Endothelial cell of umbilical vein (primary cell): ENCODE data around the gene GGACT. TPM values are rescaled to one million over a fixed set of nuclear protein-coding genes. Genes with fewer than 3 reads are reported as not detected.

ENCODE experiments used
- BruUV-seq: library from RNA; stranded (reverse); fragments of 400-500 nt; replicated peaks from 2 replicates; lab custom pipeline; 2021; lab: Mats Ljungman, UMichigan
- CTCF ChIA-PET: fragments of 300-600, 350-600 bp; sonication (Branson Sonifier 250); formaldehyde crosslinking; loops from one replicate; lab custom pipeline; 2021; ENCODE audit warnings: antibody characterized with exemption, inconsistent platforms; lab: Charles Lee
- POLR2A ChIA-PET: fragments of 300-600, 350-600 bp; sonication (Branson Sonifier 250); formaldehyde crosslinking; loops from one replicate; lab custom pipeline; 2021; ENCODE audit warnings: antibody characterized with exemption, inconsistent platforms; lab: Charles Lee
- DNase-seq: peaks from one replicate; pipeline ENCODE4 v3.0.0-alpha.2; 2011; ENCODE audit warnings: low read depth, low spot score
- FAIRE-seq: peaks from 2 replicates; lab custom pipeline; 2011; peaks lifted over from hg19 to GRCh38; lab: Jason Lieb, UNC
- H2AFZ ChIP-seq: 2 replicates; pipeline ENCODE4 v1.6.0; 2012; ENCODE audit warnings: low read depth, low read length, control low read depth, inconsistent platforms
- H3K27ac ChIP-seq: 2 replicates; pipeline ENCODE4 v1.5.1; 2011; ENCODE audit warnings: low read depth, mild to moderate bottlenecking, control low read depth, low read length, moderate library complexity; ENCODE audit not compliant: insufficient read depth
- H3K27me3 ChIP-seq, 2 experiments: 2 replicates each; pipeline versions ENCODE4 v1.6.0 to v1.6.1; 2011; ENCODE audit warnings: low read length in 2 of 2, mixed read lengths in 1 of 2; ENCODE audit not compliant: control insufficient read depth in 2 of 2, insufficient read depth in 2 of 2
- H3K36me3 ChIP-seq, 2 experiments: 2 replicates in 1 of 2; 3 replicates in 1 of 2; pipeline ENCODE4 v1.5.1; 2011; ENCODE audit warnings: low read length in 2 of 2, mild to moderate bottlenecking in 1 of 2, moderate library complexity in 1 of 2; ENCODE audit not compliant: control insufficient read depth in 2 of 2, insufficient read depth in 2 of 2; ENCODE audit errors: extremely low read depth in 1 of 2
- H3K4me1 ChIP-seq: 3 replicates; pipeline ENCODE4 v1.5.1; 2011; ENCODE audit warnings: mild to moderate bottlenecking, low read length; ENCODE audit not compliant: control insufficient read depth, insufficient read depth; ENCODE audit errors: extremely low read depth
- H3K4me2 ChIP-seq: 2 replicates; pipeline ENCODE4 v1.6.1; 2011; ENCODE audit warnings: low read length, control low read depth, mixed read lengths; ENCODE audit not compliant: insufficient read depth
- H3K4me3 ChIP-seq, 3 experiments: fragments of 200-600 bp in 1 of 3; sonication (generic), shearing (Covaris generic) in 1 of 3; replicated peaks in 1 of 3; 2 replicates each; pipeline ENCODE4 v1.5.1; 2011 to 2016; ENCODE audit warnings: control low read depth in 3 of 3, low read length in 3 of 3, mild to moderate bottlenecking in 2 of 3, inconsistent platforms in 1 of 3, low read depth in 1 of 3, moderate library complexity in 1 of 3; ENCODE audit not compliant: insufficient read depth in 1 of 3
- H3K79me2 ChIP-seq: 2 replicates; pipeline ENCODE4 v1.6.0; 2012; ENCODE audit warnings: low read length, inconsistent platforms; ENCODE audit not compliant: control insufficient read depth, insufficient read depth
- H3K9ac ChIP-seq: replicated peaks from 2 replicates; pipeline ENCODE3; 2011; ENCODE audit warnings: low read length, control low read depth; ENCODE audit not compliant: insufficient read depth; ENCODE audit errors: extremely low read depth
- H3K9me1 ChIP-seq: replicated peaks from 3 replicates; pipeline ENCODE4 v1.6.0; 2011; ENCODE audit warnings: mild to moderate bottlenecking, low read length; ENCODE audit not compliant: control insufficient read depth, insufficient read depth; ENCODE audit errors: extremely low read depth
- H3K9me3 ChIP-seq: replicated peaks from 2 replicates; pipeline ENCODE4 v1.5.1; 2012; ENCODE audit warnings: low read length, inconsistent platforms; ENCODE audit not compliant: control insufficient read depth, insufficient read depth
- H4K20me1 ChIP-seq: replicated peaks from 2 replicates; pipeline ENCODE3; 2011; ENCODE audit warnings: mild to moderate bottlenecking, low read length; ENCODE audit not compliant: control insufficient read depth, insufficient read depth; ENCODE audit errors: extremely low read depth
- CTCF ChIP-seq, 2 donors: IDR thresholded peaks; 1 replicate in 1 of 2; 2 replicates in 1 of 2; pipeline ENCODE4 v1.5.1; 2011; ENCODE audit warnings: low read length in 2 of 2, mild to moderate bottlenecking in 2 of 2, moderate library complexity in 2 of 2, control low read depth in 1 of 2, inconsistent platforms in 1 of 2, low read depth in 1 of 2; ENCODE audit not compliant: insufficient read depth in 1 of 2; ENCODE audit errors: extremely low read depth in 1 of 2
- EZH2 ChIP-seq: IDR thresholded peaks from 2 replicates; pipeline ENCODE4 v1.6.1; 2012; ENCODE audit warnings: borderline replicate concordance, low read depth, mild to moderate bottlenecking, moderate library complexity, low read length, inconsistent platforms; ENCODE audit not compliant: severe bottlenecking
- FOS ChIP-seq: IDR thresholded peaks from 2 replicates; pipeline ENCODE4 v1.6.1; 2011; ENCODE audit warnings: mild to moderate bottlenecking, low read length, moderate library complexity, borderline replicate concordance; ENCODE audit not compliant: insufficient read depth
- GATA2 ChIP-seq: IDR thresholded peaks from 2 replicates; pipeline ENCODE4 v1.7.0; 2011; ENCODE audit warnings: low read depth, mild to moderate bottlenecking, moderate library complexity, mixed read lengths, low read length; ENCODE audit not compliant: insufficient read length, insufficient read depth
- JUN ChIP-seq: IDR thresholded peaks from 2 replicates; pipeline ENCODE4 v1.6.1; 2011; ENCODE audit warnings: borderline replicate concordance, low read depth; ENCODE audit not compliant: insufficient read length, insufficient read depth
- MAX ChIP-seq: IDR thresholded peaks from 2 replicates; pipeline ENCODE4 v1.6.1; 2011; ENCODE audit not compliant: insufficient read depth, insufficient read length
- MYC ChIP-seq: IDR thresholded peaks from one replicate; pipeline ENCODE4 v1.6.1; 2011; ENCODE audit warnings: mild to moderate bottlenecking, low read depth, low read length
- POLR2A ChIP-seq: IDR thresholded peaks from 2 replicates; pipeline ENCODE4 v1.6.1; 2012; ENCODE audit warnings: low read depth, mild to moderate bottlenecking, control low read depth, low read length
- POLR2AphosphoS5 ChIP-seq: IDR thresholded peaks from 2 replicates; pipeline ENCODE4 v1.6.1; 2012; ENCODE audit warnings: low read depth, mild to moderate bottlenecking, control low read depth, low read length, moderate library complexity; ENCODE audit not compliant: insufficient read depth
- dilution Hi-C: fragments of 300-500 bp; cut with MboI; formaldehyde crosslinking; loops from one replicate; pipeline ENCODE4 v1.15.0; 2019; ENCODE audit warnings: low sequenced_read_pairs; ENCODE audit not compliant: extremely low pct_ligation_motif_present
- intact Hi-C: fragments of 100-400 bp; cut with micrococcal nuclease; formaldehyde crosslinking; loops from one replicate; pipeline ENCODE4 v1.10.0; 2022
- polyA plus RNA-seq, 4 experiments: library from polyadenylated mRNA; depleted of rRNA in 3 of 4; stranded (reverse) in 3 of 4; unstranded in 1 of 4; fragments of >200 nt; gene quantifications; 2 replicates each; pipeline versions ENCODE4 v1.2.1 to v1.2.3, GENCODE V29; 2011 to 2012; ENCODE audit warnings: missing spikeins in 1 of 4
- total RNA-seq: library from RNA; stranded (reverse); gene quantifications from 2 replicates; pipeline ENCODE4 v1.2.3, GENCODE V29; 2021

Gene GGACT
- total and polyA plus RNA-seq, 2 donors (not counting 3 experiments of a cell fraction or from before 2014, with no cell fraction given), result 2.5 to 6.5 TPM

GRCh38 chr13:100530671-100531213, 57.8 kb downstream of the GGACT start:
- H3K9me3 ChIP-seq, result no peaks in the 10 kb centered on the region
- H3K27ac ChIP-seq, result no peak overlapping the region
- dilution Hi-C loops, result no loop called here
- H3K27me3 ChIP-seq, result no peaks in the 10 kb centered on the region
- no peak overlapping the region for H3K9ac ChIP-seq
- H3K9me1 ChIP-seq, result no peaks in the 10 kb centered on the region
- no peak overlapping the region for H3K4me3 ChIP-seq
- no TSS peak for BruUV-seq
- no peaks in the 10 kb centered on the region for H4K20me1 ChIP-seq
- no peak for DNase-seq
- no peak overlapping the region for H3K4me2 ChIP-seq
- FAIRE-seq, result no peak
- ChIA-PET POLR2A (no interaction called here), CTCF (interaction anchor here (0.7 to 1.5 kb wide), 4 partner anchors 10 to 16 kb away, joined by 3 to 7 read pairs (median 3); no protein-coding TSS in a partner anchor)
- peaks cover 0 to 4% of the 10 kb centered on the region in 2 experiments for H3K36me3 ChIP-seq
- intact Hi-C loops, result no loop called here
- no peaks in the 10 kb centered on the region for H3K4me1 ChIP-seq
- no peak for TF ChIP-seq GATA2
- TF ChIP-seq FOS, result no peak
- no peak for TF ChIP-seq EZH2
- TF ChIP-seq CTCF (IDR thresholded peaks at IDR 0.05; ENCODE audit: extremely low read depth in 1 of 2, insufficient read depth in 1 of 2, low read depth in 1 of 2, low read length in 2 of 2), result no peak
- no peak for TF ChIP-seq MAX
- no peak for TF ChIP-seq POLR2AphosphoS5
- TF ChIP-seq MYC, result no peak
- no peak for TF ChIP-seq POLR2A
- no peak for TF ChIP-seq JUN
- no peaks in the 10 kb centered on the region for H3K79me2 ChIP-seq
- H2AFZ ChIP-seq, result no peak overlapping the region
